NCI-H226 (cell line): Measurements from ENCODE around the gene AP2S1.
"Not testable (repeated sequence)": the region's sequence is repeated elsewhere in the genome, so short reads cannot be mapped to it uniquely, and the experiment has no call there.

ENCODE experiments used
- DNase-seq: peaks from one replicate; pipeline ENCODE4 v3.0.0-alpha.2; 2015

The AP2S1 gene

GRCh38 chr19:46850228-46851203 is at the start of gene AP2S1:
Gene AP2S1 (minus strand): TSS chr19:46850846. CDS start chr19:46850766, 80 bp downstream.
- peak; percentile 99 for DNase-seq

- DNase-seq = no peak
Observed at GRCh38 chr19:46900341-46900740, 49.7 kb upstream of the AP2S1 start.

GRCh38 chr19:46898731-46899130 is 48.1 kb upstream of the AP2S1 start:
- DNase-seq = peak; percentile 79

GRCh38 chr19:46896076-46896794 is 45.6 kb upstream of the AP2S1 start:
- DNase-seq = no peak

- no peak for DNase-seq
Observed at GRCh38 chr19:46892252-46893179, 41.9 kb upstream of the AP2S1 start.

- DNase-seq = peak; percentile 65
Observed at GRCh38 chr19:46890423-46891170, 40.0 kb upstream of the AP2S1 start.

- peak; percentile 51 for DNase-seq
Observed at GRCh38 chr19:46887240-46887782, 36.7 kb upstream of the AP2S1 start.

GRCh38 chr19:46886546-46887239 is 36.0 kb upstream of the AP2S1 start:
- peak; percentile 70 for DNase-seq

- DNase-seq = no peak
Observed at GRCh38 chr19:46885411-46885810, 34.8 kb upstream of the AP2S1 start.

- DNase-seq = not testable (repeated sequence)
Observed at GRCh38 chr19:46882751-46883150, 32.1 kb upstream of the AP2S1 start.

GRCh38 chr19:46882034-46882433 is 31.4 kb upstream of the AP2S1 start:
- DNase-seq = no peak

- no peak for DNase-seq
Observed at GRCh38 chr19:46881092-46881491, 30.4 kb upstream of the AP2S1 start.

- no peak for DNase-seq
Observed at GRCh38 chr19:46880431-46880830, 29.8 kb upstream of the AP2S1 start.

GRCh38 chr19:46878613-46879375 is 28.1 kb upstream of the AP2S1 start:
- DNase-seq = peak; percentile 73

GRCh38 chr19:46875657-46876056 is 25.0 kb upstream of the AP2S1 start:
- DNase-seq = no peak

- DNase-seq = no peak
Observed at GRCh38 chr19:46875234-46875633, 24.6 kb upstream of the AP2S1 start.

- DNase-seq = no peak
Observed at GRCh38 chr19:46872967-46873366, 22.3 kb upstream of the AP2S1 start.

- not testable (repeated sequence) for DNase-seq
Observed at GRCh38 chr19:46871173-46871572, 20.5 kb upstream of the AP2S1 start.

GRCh38 chr19:46868025-46868802 is 17.6 kb upstream of the AP2S1 start:
- no peak for DNase-seq
